Kidney epithelial cell (primary cell): Measurements from ENCODE around the gene DCBLD1. TPM values are rescaled to one million over a fixed set of nuclear protein-coding genes. Genes with fewer than 3 reads are reported as not detected.

Experiments
- DNase-seq: peaks from one replicate; pipeline ENCODE4 v3.0.0-alpha.2; 2010; ENCODE audit warnings: low read depth
- H3K27me3 ChIP-seq: 2 replicates; pipeline ENCODE4 v1.6.0; 2011; ENCODE audit warnings: low read length; ENCODE audit not compliant: control insufficient read depth, insufficient read depth
- H3K36me3 ChIP-seq: 2 replicates; pipeline ENCODE4 v1.5.1; 2011; ENCODE audit warnings: low read length; ENCODE audit not compliant: control insufficient read depth, insufficient read depth
- H3K4me3 ChIP-seq: 2 replicates; pipeline ENCODE4 v1.5.1; 2011; ENCODE audit warnings: low read depth, mild to moderate bottlenecking, control low read depth, low read length
- total RNA-seq: library from RNA; depleted of rRNA; stranded (reverse); fragments of >200 nt; gene quantifications from 2 replicates; pipeline ENCODE4 v1.2.3, GENCODE V29; 2015
- TF ChIP-seq, protein P1 (sequence below): IDR thresholded peaks from 2 replicates; pipeline ENCODE4 v1.5.1; 2011; ENCODE audit warnings: mild to moderate bottlenecking, moderate library complexity, low read length, control low read depth, inconsistent platforms; ENCODE audit not compliant: insufficient read depth, poor library complexity, severe bottlenecking

Gene DCBLD1
- total RNA-seq, 1 donor from 2014 or later: 10.6 TPM

DNA sequence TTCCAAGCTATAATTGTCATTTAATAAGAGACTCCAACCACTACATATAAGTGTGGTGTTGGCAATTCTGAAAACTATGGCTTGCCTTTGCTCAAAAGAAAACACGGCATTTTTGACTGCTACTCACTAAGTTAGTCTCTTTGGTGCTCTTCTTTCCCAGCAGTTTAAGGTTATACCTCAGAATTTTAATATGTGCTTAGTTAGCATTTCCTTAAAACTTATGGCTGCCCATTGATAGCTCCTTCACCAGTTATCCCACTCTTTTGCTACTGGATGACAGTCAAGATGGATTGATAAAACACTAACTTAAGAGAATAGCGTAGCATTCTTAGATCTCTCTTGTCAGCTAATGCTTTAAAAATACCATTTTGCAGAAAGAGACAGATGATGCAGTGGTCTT, 85.8 kb downstream of the DCBLD1 start:
- no peak for DNase-seq
- TF ChIP-seq, protein P1, sequence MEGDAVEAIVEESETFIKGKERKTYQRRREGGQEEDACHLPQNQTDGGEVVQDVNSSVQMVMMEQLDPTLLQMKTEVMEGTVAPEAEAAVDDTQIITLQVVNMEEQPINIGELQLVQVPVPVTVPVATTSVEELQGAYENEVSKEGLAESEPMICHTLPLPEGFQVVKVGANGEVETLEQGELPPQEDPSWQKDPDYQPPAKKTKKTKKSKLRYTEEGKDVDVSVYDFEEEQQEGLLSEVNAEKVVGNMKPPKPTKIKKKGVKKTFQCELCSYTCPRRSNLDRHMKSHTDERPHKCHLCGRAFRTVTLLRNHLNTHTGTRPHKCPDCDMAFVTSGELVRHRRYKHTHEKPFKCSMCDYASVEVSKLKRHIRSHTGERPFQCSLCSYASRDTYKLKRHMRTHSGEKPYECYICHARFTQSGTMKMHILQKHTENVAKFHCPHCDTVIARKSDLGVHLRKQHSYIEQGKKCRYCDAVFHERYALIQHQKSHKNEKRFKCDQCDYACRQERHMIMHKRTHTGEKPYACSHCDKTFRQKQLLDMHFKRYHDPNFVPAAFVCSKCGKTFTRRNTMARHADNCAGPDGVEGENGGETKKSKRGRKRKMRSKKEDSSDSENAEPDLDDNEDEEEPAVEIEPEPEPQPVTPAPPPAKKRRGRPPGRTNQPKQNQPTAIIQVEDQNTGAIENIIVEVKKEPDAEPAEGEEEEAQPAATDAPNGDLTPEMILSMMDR: no peak
- H3K4me3 ChIP-seq: no peak overlapping the region
- no peaks in the 10 kb centered on the region for H3K36me3 ChIP-seq
- no peaks in the 10 kb centered on the region for H3K27me3 ChIP-seq

- TF ChIP-seq, protein P1: no peak
- H3K36me3 ChIP-seq: no peaks in the 10 kb centered on the region
- no peak for DNase-seq
- no peaks in the 10 kb centered on the region for H3K27me3 ChIP-seq
- no peak overlapping the region for H3K4me3 ChIP-seq
These were observed 86.4 kb downstream of the DCBLD1 start for GRCh38 chr6:117568831-117569410.

DNA sequence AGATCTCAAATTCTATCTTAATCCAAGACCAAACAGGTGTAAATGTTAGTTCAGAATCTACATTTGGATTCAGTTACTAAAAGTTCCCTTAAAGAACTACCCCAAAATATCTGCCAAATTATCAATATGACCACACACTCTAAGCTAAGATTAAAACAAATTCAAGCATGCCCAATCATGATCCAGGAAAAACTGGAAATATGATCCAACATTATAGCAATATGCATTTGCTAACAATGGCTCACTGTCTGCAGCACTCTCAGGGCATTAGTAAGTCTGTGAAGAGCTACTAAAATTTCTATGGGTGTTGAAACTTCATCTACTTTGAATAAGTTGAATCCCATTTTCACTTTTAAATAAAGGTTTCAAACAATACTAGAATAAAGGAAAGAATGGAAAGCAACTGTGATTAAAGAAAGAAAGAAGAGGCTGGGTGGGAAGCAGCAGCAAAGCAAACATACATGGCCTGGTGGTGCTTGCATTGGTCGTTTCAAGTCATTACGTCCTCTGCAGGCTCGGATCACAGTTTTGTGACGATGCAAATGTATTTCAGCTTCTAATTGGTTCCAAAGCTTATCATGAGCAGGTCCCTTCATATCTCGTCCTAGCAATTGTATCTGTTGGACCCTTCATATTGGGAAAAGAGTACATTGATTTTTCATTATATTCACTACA, 90.7 kb downstream of the DCBLD1 start:
- Histone ChIP-seq H3K27me3 (no peaks in the 10 kb centered on the region), H3K36me3 (no peaks in the 10 kb centered on the region), H3K4me3 (no peak overlapping the region)
- no peak for DNase-seq
- TF ChIP-seq, protein P1: no peak

DNA sequence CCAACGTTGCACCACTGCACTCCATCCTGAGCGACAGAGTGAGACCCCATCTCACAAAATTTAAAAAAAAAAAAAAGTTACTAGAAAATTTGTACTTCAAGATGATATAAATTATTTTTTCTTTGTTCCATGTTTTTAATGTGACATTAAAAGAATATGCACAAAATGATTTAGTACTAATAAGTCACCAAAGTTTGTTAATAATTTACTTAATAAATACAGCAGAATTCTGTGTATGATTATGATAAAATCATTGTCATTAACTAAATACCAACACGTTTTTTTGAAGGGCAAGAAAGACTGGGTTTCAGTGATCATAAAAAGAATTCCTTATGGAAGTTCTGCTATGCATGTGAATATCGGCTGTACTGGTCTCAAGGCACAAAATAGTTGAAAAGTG, 91.7 kb downstream of the DCBLD1 start:
- TF ChIP-seq, protein P1: no peak
- DNase-seq: no peak
- Histone ChIP-seq H3K4me3 (no peak overlapping the region), H3K27me3 (no peaks in the 10 kb centered on the region), H3K36me3 (no peaks in the 10 kb centered on the region)

- TF ChIP-seq, protein P1: no peak
- H3K36me3 ChIP-seq: peaks cover 2% of the 10 kb centered on the region
- DNase-seq: no peak
- H3K27me3 ChIP-seq: no peaks in the 10 kb centered on the region
- H3K4me3 ChIP-seq: no peak overlapping the region
These were observed 103.2 kb downstream of the DCBLD1 start for GRCh38 chr6:117585647-117586046.

DNA sequence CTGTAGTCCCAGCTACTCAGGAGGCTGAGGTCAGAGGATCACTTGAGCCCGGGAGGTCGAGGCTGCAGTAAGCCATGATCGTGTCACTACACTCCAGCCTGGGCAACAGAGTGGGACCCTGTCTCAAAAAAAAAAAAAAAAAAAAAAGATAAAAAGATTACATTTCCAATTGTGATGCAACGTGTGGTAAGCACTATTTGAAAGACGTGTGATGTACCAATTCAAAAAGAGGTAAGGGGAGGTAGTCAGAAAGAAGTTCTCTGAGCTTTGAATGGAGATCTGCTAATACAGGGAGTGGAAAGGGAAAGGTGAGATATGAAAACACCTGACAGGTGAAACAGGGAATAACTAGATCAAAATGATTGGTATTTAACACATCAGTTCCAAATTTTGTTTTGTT, 108.0 kb downstream of the DCBLD1 start:
- Histone ChIP-seq H3K27me3 (no peaks in the 10 kb centered on the region), H3K4me3 (no peak overlapping the region), H3K36me3 (no peaks in the 10 kb centered on the region)
- TF ChIP-seq, protein P1: no peak
- no peak for DNase-seq
